H1 (cell line): Measurements from ENCODE around the gene SPOCK2. TPM values are rescaled to one million over a fixed set of nuclear protein-coding genes. Genes with fewer than 3 reads are reported as not detected.

Experiments
- CTCF ChIA-PET: fragments of 300-600 bp; sonication (Branson Sonifier 250); formaldehyde crosslinking; loops from one replicate; lab custom pipeline; 2021; ENCODE audit not compliant: partially characterized antibody; lab: Charles Lee
- POLR2A ChIA-PET: fragments of 300-600 bp; sonication (Branson Sonifier 250); formaldehyde crosslinking; loops from one replicate; lab custom pipeline; 2021; ENCODE audit warnings: inconsistent platforms; ENCODE audit not compliant: partially characterized antibody; lab: Charles Lee
- DNase-seq, 2 experiments: peaks; one replicate each; pipeline versions ENCODE4 v3.0.0 to v3.0.0-alpha.2; 2010 to 2022; ENCODE audit warnings: low spot score in 2 of 2, low read depth in 1 of 2, mixed read lengths in 1 of 2
- FAIRE-seq: peaks from 2 replicates; lab custom pipeline; 2011; peaks lifted over from hg19 to GRCh38; lab: Jason Lieb, UNC
- H2AFZ ChIP-seq: 2 replicates; pipeline ENCODE4 v1.8.1; 2012; ENCODE audit warnings: low read length, inconsistent platforms
- H2AK5ac ChIP-seq: 2 replicates; pipeline ENCODE4 v1.6.1; 2013; ENCODE audit warnings: low read depth, low read length
- H2BK120ac ChIP-seq: replicated peaks from 2 replicates; pipeline ENCODE3; 2013; ENCODE audit warnings: low read depth, low read length, inconsistent platforms
- H2BK12ac ChIP-seq: 2 replicates; pipeline ENCODE4 v1.6.1; 2013; ENCODE audit warnings: low read depth, low read length
- H2BK15ac ChIP-seq: 2 replicates; pipeline ENCODE4 v1.6.1; 2013; ENCODE audit warnings: low read length
- H2BK20ac ChIP-seq: 2 replicates; pipeline ENCODE4 v1.6.1; 2013; ENCODE audit warnings: low read length
- H2BK5ac ChIP-seq: 2 replicates; pipeline ENCODE4 v1.6.1; 2013; ENCODE audit warnings: low read depth, low read length
- H3K14ac ChIP-seq: 2 replicates; pipeline ENCODE4 v1.6.1; 2013; ENCODE audit warnings: inconsistent platforms; ENCODE audit not compliant: insufficient read length
- H3K18ac ChIP-seq: 2 replicates; pipeline ENCODE4 v1.6.1; 2013; ENCODE audit warnings: low read length; ENCODE audit errors: extremely low read depth
- H3K23ac ChIP-seq: 2 replicates; pipeline ENCODE4 v1.6.1; 2013; ENCODE audit warnings: inconsistent platforms; ENCODE audit not compliant: insufficient read length
- H3K23me2 ChIP-seq: 2 replicates; pipeline ENCODE4 v1.6.1; 2013; ENCODE audit warnings: low read depth, low read length
- H3K27ac ChIP-seq: 2 replicates; pipeline ENCODE4 v1.6.1; 2011; ENCODE audit warnings: low read depth, low read length, inconsistent platforms
- H3K27me3 ChIP-seq, 4 experiments: replicated peaks in 1 of 4; 1 replicate in 1 of 4; 2 replicates in 3 of 4; pipeline versions ENCODE4 v1.6.1 to v1.8.1; 2011 to 2013; ENCODE audit warnings: low read length in 3 of 4, mild to moderate bottlenecking in 3 of 4, inconsistent platforms in 2 of 4, mixed read lengths in 2 of 4, moderate library complexity in 1 of 4; ENCODE audit not compliant: control insufficient read depth in 3 of 4, insufficient read depth in 3 of 4; ENCODE audit errors: extremely low read depth in 1 of 4
- H3K36me3 ChIP-seq, 4 experiments: 2 replicates each; pipeline versions ENCODE4 v1.6.1 to v1.8.1; 2011 to 2013; ENCODE audit warnings: mild to moderate bottlenecking in 4 of 4, low read length in 3 of 4, moderate library complexity in 2 of 4, control low read depth in 1 of 4, inconsistent platforms in 1 of 4; ENCODE audit not compliant: insufficient read depth in 4 of 4, control insufficient read depth in 2 of 4
- H3K4ac ChIP-seq: replicated peaks from 2 replicates; pipeline ENCODE3; 2013; ENCODE audit warnings: low read length, low read depth, mixed read lengths, inconsistent platforms; ENCODE audit not compliant: insufficient read length
- H3K4me1 ChIP-seq, 4 experiments: replicated peaks in 1 of 4; 1 replicate in 1 of 4; 2 replicates in 3 of 4; pipeline versions ENCODE4 v1.6.1 to v1.8.1; 2011 to 2013; ENCODE audit warnings: low read length in 3 of 4, inconsistent platforms in 2 of 4, mixed read lengths in 1 of 4; ENCODE audit not compliant: insufficient read depth in 4 of 4, control insufficient read depth in 3 of 4
- H3K4me2 ChIP-seq, 2 experiments: 2 replicates each; pipeline versions ENCODE4 v1.6.1 to v1.8.1; 2011 to 2013; ENCODE audit warnings: low read depth in 2 of 2, low read length in 2 of 2, control low read depth in 1 of 2, inconsistent platforms in 1 of 2, mild to moderate bottlenecking in 1 of 2; ENCODE audit not compliant: insufficient read depth in 1 of 2
- H3K4me3 ChIP-seq, 4 experiments: fragments of 200-600, 300-600 bp in 1 of 4; sonication (generic), shearing (Covaris generic), sonication (Bioruptor Twin) in 1 of 4; 2 replicates each; pipeline versions ENCODE4 v1.5.1 to v1.8.1; 2011 to 2016; ENCODE audit warnings: low read length in 4 of 4, low read depth in 3 of 4, control low read depth in 2 of 4, inconsistent platforms in 2 of 4, mild to moderate bottlenecking in 2 of 4, mixed read lengths in 1 of 4, moderate library complexity in 1 of 4; ENCODE audit not compliant: insufficient read depth in 2 of 4; ENCODE audit errors: extremely low read depth in 1 of 4
- H3K56ac ChIP-seq: replicated peaks from 2 replicates; pipeline ENCODE3; 2013; ENCODE audit warnings: low read depth, mild to moderate bottlenecking, mixed read lengths, low read length, inconsistent platforms; ENCODE audit not compliant: insufficient read length
- H3K79me1 ChIP-seq: 2 replicates; pipeline ENCODE4 v1.6.1; 2013; ENCODE audit warnings: low read depth, low read length, control low read depth
- H3K79me2 ChIP-seq, 2 experiments: 2 replicates each; pipeline versions ENCODE4 v1.6.1 to v1.8.1; 2012 to 2013; ENCODE audit warnings: low read length in 2 of 2, mild to moderate bottlenecking in 2 of 2, inconsistent platforms in 1 of 2; ENCODE audit not compliant: insufficient read depth in 2 of 2, control insufficient read depth in 1 of 2
- H3K9ac ChIP-seq, 4 experiments: replicated peaks in 1 of 4; 1 replicate in 1 of 4; 2 replicates in 3 of 4; pipeline versions ENCODE4 v1.6.1 to v1.8.1; 2011 to 2013; ENCODE audit warnings: low read depth in 3 of 4, low read length in 3 of 4, control low read depth in 2 of 4, mild to moderate bottlenecking in 2 of 4, moderate library complexity in 2 of 4, inconsistent platforms in 1 of 4; ENCODE audit errors: extremely low read depth in 1 of 4
- H3K9me3 ChIP-seq, 2 experiments: 2 replicates each; pipeline versions ENCODE4 v1.6.1 to v1.8.1; 2012 to 2013; ENCODE audit warnings: mild to moderate bottlenecking in 2 of 2, moderate library complexity in 2 of 2, control low read depth in 1 of 2, inconsistent platforms in 1 of 2, low read depth in 1 of 2, low read length in 1 of 2, mixed read lengths in 1 of 2; ENCODE audit not compliant: insufficient read depth in 2 of 2
- H4K20me1 ChIP-seq, 2 experiments: replicated peaks in 1 of 2; 2 replicates each; pipeline versions ENCODE3 to v1.8.1; 2011 to 2013; ENCODE audit warnings: inconsistent platforms in 2 of 2, low read length in 2 of 2, mild to moderate bottlenecking in 1 of 2; ENCODE audit not compliant: insufficient read depth in 2 of 2, control insufficient read depth in 1 of 2
- H4K5ac ChIP-seq: 2 replicates; pipeline ENCODE4 v1.6.1; 2013; ENCODE audit warnings: low read length, low read depth, mixed read lengths, inconsistent platforms; ENCODE audit not compliant: insufficient read length
- H4K8ac ChIP-seq: 2 replicates; pipeline ENCODE4 v1.8.0; 2013; ENCODE audit warnings: mild to moderate bottlenecking, moderate library complexity, low read length, inconsistent platforms; ENCODE audit not compliant: insufficient read depth; ENCODE audit errors: extremely low read depth
- H4K91ac ChIP-seq: replicated peaks from 2 replicates; pipeline ENCODE3; 2013; ENCODE audit warnings: low read length, mixed read lengths, inconsistent platforms; ENCODE audit not compliant: insufficient read length
- BACH1 ChIP-seq: IDR thresholded peaks from 2 replicates; pipeline ENCODE4 v1.6.1; 2012; ENCODE audit warnings: low read length, improper control_type of control experiment
- CEBPB ChIP-seq: IDR thresholded peaks from 2 replicates; pipeline ENCODE4 v1.6.1; 2012; ENCODE audit warnings: low read depth, low read length
- CTBP2 ChIP-seq: IDR thresholded peaks from 2 replicates; pipeline ENCODE4 v1.7.0; 2011; ENCODE audit warnings: borderline replicate concordance, mild to moderate bottlenecking, moderate library complexity, mixed read lengths, low read length; ENCODE audit not compliant: insufficient read depth, insufficient read length
- GABPA ChIP-seq: IDR thresholded peaks from 2 replicates; pipeline ENCODE4 v1.6.1; 2011; ENCODE audit warnings: mild to moderate bottlenecking, low read length, moderate library complexity, borderline replicate concordance; ENCODE audit not compliant: insufficient read depth
- GTF2F1 ChIP-seq: IDR thresholded peaks from 2 replicates; pipeline ENCODE4 v1.6.1; 2012; ENCODE audit warnings: low read depth, low read length, improper control_type of control experiment, borderline replicate concordance
- HDAC6 ChIP-seq: IDR thresholded peaks from one replicate; pipeline ENCODE4 v1.7.1; 2012; ENCODE audit warnings: low read depth, mild to moderate bottlenecking, inconsistent platforms, low read length, moderate library complexity
- JUND ChIP-seq: IDR thresholded peaks from 2 replicates; pipeline ENCODE4 v1.6.1; 2011; ENCODE audit warnings: mild to moderate bottlenecking, improper control_type of control experiment, low read length
- MAX ChIP-seq: IDR thresholded peaks from 2 replicates; pipeline ENCODE4 v1.6.1; 2012; ENCODE audit warnings: inconsistent platforms
- SAP30 ChIP-seq: fragments of 300-600 bp; sonication (generic); IDR thresholded peaks from 2 replicates; pipeline ENCODE4 v1.7.1; 2012; ENCODE audit warnings: low read length, moderate library complexity, mild to moderate bottlenecking, inconsistent platforms; ENCODE audit not compliant: insufficient read depth, insufficient replicate concordance
- WGBS, 2 experiments: shearing (Covaris generic) in 1 of 2; methylation state at CpG; one replicate each; pipeline versions ENCODE4 v1.1.6 to v1.1.7; 2013 to 2015; ENCODE audit warnings: low lambda C conversion rate in 2 of 2, mixed read lengths in 2 of 2, inconsistent platforms in 1 of 2, low coverage in 1 of 2, missing lambda C conversion rate in 1 of 2; ENCODE audit not compliant: insufficient replicate concordance in 2 of 2, insufficient coverage in 1 of 2, insufficient read length in 1 of 2; ENCODE audit errors: extremely low coverage in 1 of 2, missing lambda C conversion rate in 1 of 2; 5-methylcytosine and 5-hydroxymethylcytosine counted together
- polyA plus RNA-seq, 7 experiments: library from polyadenylated mRNA; depleted of rRNA in 3 of 7; stranded (reverse) in 5 of 7; unstranded in 2 of 7; fragments of >200 nt in 5 of 7; fragments of 200-250 nt in 2 of 7; gene quantifications; 1 replicate in 5 of 7; 2 replicates in 1 of 7; 4 replicates in 1 of 7; pipeline versions ENCODE4 v1.2.1 to v1.2.3, GENCODE V29; 2011 to 2013; ENCODE audit warnings: missing spikeins in 2 of 7, mixed read lengths in 2 of 7
- total RNA-seq: library from RNA; stranded (reverse); fragmentation: NEBNext Ultra II Directional; extraction: Animal tissue kit (Norgen Biotek cat#: 25700); gene quantifications from 2 replicates; pipeline ENCODE4 v1.2.1, GENCODE V29; 2021

Gene SPOCK2
- total and polyA plus RNA-seq, 2 of the 8 experiments (the other 6 are each of a cell fraction or from before 2014, with no cell fraction given): 1.5 to 1.9 TPM

GRCh38 chr10:72121389-72121788 is 33.0 kb upstream of the SPOCK2 start:
- H3K4me1 ChIP-seq: peaks cover 0 to 5% (median 0%) of the 10 kb centered on the region in 4 experiments; a peak in 1 of 7 replicates
- no peaks in the 10 kb centered on the region for H3K79me1 ChIP-seq
- no peak overlapping the region for H2BK120ac ChIP-seq
- H3K27me3 ChIP-seq: no peaks in the 10 kb centered on the region
- ChIA-PET CTCF (interaction anchor here (1.2 kb wide), 2 partner anchors 154 to 216 kb away, joined by 3 read pairs; no protein-coding TSS in a partner anchor), POLR2A (interaction anchor here (0.6 to 0.7 kb wide), 2 partner anchors 219 to 1889 kb away, joined by 3 to 4 read pairs; no protein-coding TSS in a partner anchor)
- FAIRE-seq (no peak), DNase-seq (no peak)
- H3K56ac ChIP-seq: no peak overlapping the region
- no peak overlapping the region for H4K5ac ChIP-seq
- no peak overlapping the region for H3K4me3 ChIP-seq
- no peak overlapping the region for H3K23ac ChIP-seq
- no peak overlapping the region for H3K27ac ChIP-seq
- whole genome bisulfite sequencing, 2 experiments: 95% methylated on average over 1 of the region's 1 CpG; no CpG with 5 or more reads in 1 of the 2 experiments
- H3K18ac ChIP-seq: no peak overlapping the region
- no peak overlapping the region for H2BK20ac ChIP-seq
- no peak overlapping the region for H4K91ac ChIP-seq
- H3K79me2 ChIP-seq: no peaks in the 10 kb centered on the region
- H3K36me3 ChIP-seq: no peaks in the 10 kb centered on the region
- H3K4me2 ChIP-seq: no peak overlapping the region
- no peak overlapping the region for H2AK5ac ChIP-seq
- H3K9ac ChIP-seq: no peak overlapping the region
- H3K23me2 ChIP-seq: no peaks in the 10 kb centered on the region
- H3K9me3 ChIP-seq: peaks cover 0 to 3% of the 10 kb centered on the region in 2 experiments; a peak in 1 of 4 replicates
- H4K20me1 ChIP-seq: no peaks in the 10 kb centered on the region
- no peak overlapping the region for H4K8ac ChIP-seq
- H2BK12ac ChIP-seq: no peak overlapping the region
- H2AFZ ChIP-seq: no peak overlapping the region
- no peak overlapping the region for H2BK15ac ChIP-seq
- H3K4ac ChIP-seq: no peak overlapping the region
- H3K14ac ChIP-seq: no peak overlapping the region
- no peak overlapping the region for H2BK5ac ChIP-seq
- no peak for TF ChIP-seq BACH1
- TF ChIP-seq CTBP2: no peak
- TF ChIP-seq CEBPB: no peak
- no peak for TF ChIP-seq GABPA
- no peak for TF ChIP-seq HDAC6
- no peak for TF ChIP-seq SAP30
- TF ChIP-seq MAX: no peak
- TF ChIP-seq JUND: no peak
- no peak for TF ChIP-seq GTF2F1
